ENCODE measurements around the gene C2orf76.

The C2orf76 gene

GRCh38 chr2:119261493-119262225 lies 105.0 kb downstream of the C2orf76 start:
- DNase-seq, result no peak

DNA sequence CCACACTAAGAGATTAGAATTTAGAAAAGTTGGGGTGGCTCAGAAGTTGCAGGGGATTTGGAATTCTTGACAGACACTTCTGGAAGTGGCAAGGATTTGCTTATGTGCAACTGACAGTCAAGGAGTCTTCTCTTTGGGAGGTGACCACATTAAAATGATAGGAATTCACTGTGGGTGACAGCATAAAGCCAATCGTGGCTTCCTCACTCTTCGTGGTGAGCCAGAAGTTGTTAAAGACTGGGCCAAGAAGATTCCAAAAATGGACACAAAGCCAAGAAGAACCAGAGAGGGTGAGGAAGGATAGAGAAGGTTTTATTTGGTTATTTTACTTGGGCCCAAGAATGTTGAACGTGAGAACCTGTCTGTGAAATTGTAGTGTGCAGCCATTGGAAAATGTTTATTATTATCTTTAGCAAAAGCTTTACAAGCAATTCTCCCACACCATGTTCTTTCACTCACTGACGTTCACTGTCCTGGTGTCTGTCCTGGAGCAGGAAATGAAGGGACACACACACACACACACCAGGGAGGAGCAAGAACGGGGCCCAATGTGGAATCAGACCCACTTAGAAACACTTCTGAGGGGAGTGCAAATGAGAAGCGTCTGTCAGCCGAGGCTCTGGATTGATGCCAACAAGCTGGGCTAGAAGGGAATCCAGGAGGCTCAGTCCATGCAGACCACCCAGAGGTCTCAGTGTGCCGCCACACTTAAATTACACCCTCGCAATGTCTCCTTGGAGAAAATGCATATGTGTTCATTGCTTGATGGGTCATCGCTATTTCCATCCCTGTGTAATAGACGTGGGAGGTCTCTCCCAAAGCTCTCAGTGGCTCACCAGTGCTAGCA lies 105.8 kb downstream of the C2orf76 start:
- no peak for DNase-seq

GRCh38 chr2:119259296-119259860 lies 107.3 kb downstream of the C2orf76 start:
- no peak for DNase-seq

DNA sequence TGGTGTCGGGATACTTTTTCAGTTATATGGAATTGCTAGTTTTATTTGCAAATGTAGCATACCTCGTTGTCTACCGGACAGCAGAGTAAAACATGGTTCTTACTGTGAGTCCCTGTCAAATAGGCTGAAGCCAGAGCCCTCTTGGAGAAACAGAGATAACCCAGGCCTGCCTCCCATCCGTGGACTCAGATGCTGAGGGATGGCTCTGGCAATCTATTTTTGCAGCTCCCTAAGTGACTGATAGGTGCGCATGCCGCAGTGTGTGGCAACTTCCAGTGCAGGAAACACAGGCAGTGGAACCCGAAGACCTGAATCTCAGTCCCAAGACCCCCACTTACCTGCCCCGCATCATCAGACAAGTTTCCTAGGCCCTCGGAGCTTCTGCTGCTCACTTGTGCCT lies 109.4 kb downstream of the C2orf76 start:
- no peak for DNase-seq

- no peak for DNase-seq
Observed at GRCh38 chr2:119256582-119256921, 110.1 kb downstream of the C2orf76 start.

DNA sequence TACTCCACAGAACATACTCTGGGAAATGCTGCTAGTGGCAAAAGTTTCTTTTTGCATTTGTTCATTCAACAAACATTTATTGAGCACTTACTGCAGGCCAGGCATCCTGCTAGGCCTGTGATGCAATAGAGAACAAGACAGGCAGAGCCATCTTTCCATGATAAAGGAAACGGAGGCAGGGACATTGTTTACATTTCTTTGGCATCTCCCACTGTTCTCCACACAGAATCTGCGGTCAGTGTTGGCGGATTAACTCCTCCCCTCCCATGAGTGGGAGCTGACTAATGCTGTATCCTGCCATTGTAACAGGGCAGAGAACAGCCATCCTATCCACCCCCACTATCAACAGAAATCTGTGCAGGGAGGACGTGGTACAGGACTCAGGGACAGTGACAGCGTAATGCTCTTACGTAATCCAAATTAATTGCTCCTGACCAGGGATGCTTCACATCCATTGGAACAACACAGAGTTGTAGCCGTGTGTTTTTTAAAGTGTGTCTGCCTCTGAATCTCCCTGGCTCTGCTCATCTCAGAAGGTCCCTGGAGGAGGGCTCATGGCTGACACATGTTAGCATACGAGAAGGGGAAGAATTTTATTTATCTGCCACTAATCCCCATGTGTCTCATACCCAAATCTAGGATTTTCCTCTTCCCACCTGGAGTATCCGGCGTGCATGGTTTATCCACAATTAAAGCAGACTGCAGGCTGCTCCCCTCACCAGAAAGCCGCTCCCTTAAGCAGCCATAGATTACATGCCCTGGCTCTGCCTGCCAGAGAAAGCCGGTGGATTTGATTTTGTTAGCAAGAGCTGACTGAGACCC lies 110.7 kb downstream of the C2orf76 start:
- DNase-seq, result no peak

- DNase-seq, result no peak
Observed at GRCh38 chr2:119254601-119255080, 112.0 kb downstream of the C2orf76 start.

GRCh38 chr2:119253760-119254600 lies 112.7 kb downstream of the C2orf76 start:
- no peak for DNase-seq

DNA sequence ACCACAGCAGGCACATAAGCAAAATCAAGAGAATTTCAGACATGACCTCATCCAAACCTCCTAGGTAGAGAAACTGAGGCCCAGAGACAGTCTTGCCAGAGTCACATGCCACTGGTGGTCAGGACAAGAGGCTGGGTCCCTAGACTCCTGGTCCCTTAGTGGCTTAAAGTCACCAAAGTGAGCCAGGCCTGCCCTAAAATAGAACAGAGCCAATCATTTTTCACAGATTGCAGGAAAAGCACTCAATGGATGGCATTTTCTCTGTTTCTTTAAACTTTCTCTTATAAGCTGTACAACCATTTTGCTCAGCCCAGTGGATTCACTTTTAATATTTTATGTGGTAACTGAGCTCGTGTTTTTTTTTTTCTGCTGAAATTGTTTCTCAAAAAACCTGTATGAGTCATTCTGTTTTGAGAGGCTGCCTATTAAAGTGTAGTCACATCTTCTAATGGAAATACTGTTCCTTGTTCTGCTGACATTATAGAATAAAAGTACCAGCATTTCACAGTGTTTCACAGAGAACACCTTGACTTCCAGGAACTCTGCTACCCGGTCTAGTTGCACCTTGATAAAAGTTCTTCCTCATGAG lies 113.4 kb downstream of the C2orf76 start:
- no peak for DNase-seq

Measured in activated CD4-positive, alpha-beta T cell treated with anti-CD3 and anti-CD28 coated beads for 48 hours (primary cell).